Fibroblast of lung (primary cell): ENCODE measurements around the gene DAPK3. TPM values are rescaled to one million over a fixed set of nuclear protein-coding genes. Genes with fewer than 3 reads are reported as not detected.
"Not testable (repeated sequence)": the region's sequence is repeated elsewhere in the genome, so short reads cannot be mapped to it uniquely, and the experiment has no call there.

ENCODE experiments used
- DNase-seq, 2 donors: peaks; one replicate each; pipeline versions ENCODE4 v3.0.0 to v3.0.0-alpha.2; 2010; ENCODE audit warnings: low read depth in 2 of 2
- H2AFZ ChIP-seq: 2 replicates; pipeline ENCODE4 v1.5.1; 2012; ENCODE audit warnings: low read length, control low read depth, inconsistent platforms
- H3K27ac ChIP-seq: 2 replicates; pipeline ENCODE4 v1.5.1; 2011; ENCODE audit warnings: low read length, control low read depth; ENCODE audit not compliant: insufficient read depth
- H3K27me3 ChIP-seq: 2 replicates; pipeline ENCODE4 v1.5.1; 2011; ENCODE audit warnings: mild to moderate bottlenecking, low read length; ENCODE audit not compliant: control insufficient read depth, insufficient read depth
- H3K36me3 ChIP-seq: 2 replicates; pipeline ENCODE4 v1.5.1; 2011; ENCODE audit warnings: low read length; ENCODE audit not compliant: control insufficient read depth, insufficient read depth
- H3K4me1 ChIP-seq: 2 replicates; pipeline ENCODE4 v1.5.1; 2011; ENCODE audit warnings: low read length; ENCODE audit not compliant: control insufficient read depth, insufficient read depth; ENCODE audit errors: extremely low read depth
- H3K4me2 ChIP-seq: 2 replicates; pipeline ENCODE4 v1.5.1; 2011; ENCODE audit warnings: low read length, control low read depth; ENCODE audit not compliant: insufficient read depth; ENCODE audit errors: extremely low read depth
- H3K4me3 ChIP-seq, 4 experiments: fragments of 200-600 bp in 1 of 4; sonication (generic) in 1 of 4; replicated peaks in 1 of 4; 2 replicates each; pipeline ENCODE4 v1.5.1; 2011 to 2016; ENCODE audit warnings: low read length in 4 of 4, low read depth in 3 of 4, mild to moderate bottlenecking in 3 of 4, control low read depth in 2 of 4, inconsistent platforms in 1 of 4, mixed read lengths in 1 of 4; ENCODE audit not compliant: insufficient read depth in 1 of 4; ENCODE audit errors: control extremely low read depth in 1 of 4
- H3K79me2 ChIP-seq: 2 replicates; pipeline ENCODE4 v1.5.1; 2012; ENCODE audit warnings: mild to moderate bottlenecking, low read length, inconsistent platforms; ENCODE audit not compliant: control insufficient read depth, insufficient read depth
- H3K9ac ChIP-seq: 2 replicates; pipeline ENCODE4 v1.5.1; 2011; ENCODE audit warnings: mild to moderate bottlenecking, low read length, control low read depth; ENCODE audit not compliant: insufficient read depth
- H3K9me3 ChIP-seq: 2 replicates; pipeline ENCODE4 v1.5.1; 2012; ENCODE audit warnings: low read depth, low read length; ENCODE audit not compliant: control insufficient read depth, insufficient read depth
- H4K20me1 ChIP-seq: 2 replicates; pipeline ENCODE4 v1.5.1; 2011; ENCODE audit warnings: low read length; ENCODE audit not compliant: control insufficient read depth, insufficient read depth; ENCODE audit errors: extremely low read depth
- CTCF ChIP-seq, 2 donors: IDR thresholded peaks in 1 of 2; conservative IDR thresholded peaks in 1 of 2; 1 replicate in 1 of 2; 2 replicates in 1 of 2; pipeline ENCODE4 v1.5.1; 2011 to 2012; ENCODE audit warnings: low read length in 2 of 2, control low read depth in 1 of 2, inconsistent platforms in 1 of 2, low read depth in 1 of 2, mild to moderate bottlenecking in 1 of 2
- EZH2 ChIP-seq: IDR thresholded peaks from 2 replicates; pipeline ENCODE4 v1.5.1; 2012; ENCODE audit warnings: low read length, control low read depth, mild to moderate bottlenecking; ENCODE audit errors: missing control alignments
- polyA plus RNA-seq, 2 donors: library from polyadenylated mRNA; depleted of rRNA in 1 of 2; stranded (reverse) in 1 of 2; unstranded in 1 of 2; fragments of >200 nt; gene quantifications; 2 replicates each; pipeline ENCODE4 v1.2.1, GENCODE V29; 2011 to 2012; ENCODE audit warnings: missing spikeins in 1 of 2
- total RNA-seq: library from RNA; depleted of rRNA; stranded (reverse); fragments of >200 nt; gene quantifications from 2 replicates; pipeline ENCODE4 v1.2.1, GENCODE V29; 2014

Gene DAPK3
- total and polyA plus RNA-seq, 2 donors (not counting 1 experiment from before 2014, with no cell fraction given): 69.8 to 114 TPM

DNA sequence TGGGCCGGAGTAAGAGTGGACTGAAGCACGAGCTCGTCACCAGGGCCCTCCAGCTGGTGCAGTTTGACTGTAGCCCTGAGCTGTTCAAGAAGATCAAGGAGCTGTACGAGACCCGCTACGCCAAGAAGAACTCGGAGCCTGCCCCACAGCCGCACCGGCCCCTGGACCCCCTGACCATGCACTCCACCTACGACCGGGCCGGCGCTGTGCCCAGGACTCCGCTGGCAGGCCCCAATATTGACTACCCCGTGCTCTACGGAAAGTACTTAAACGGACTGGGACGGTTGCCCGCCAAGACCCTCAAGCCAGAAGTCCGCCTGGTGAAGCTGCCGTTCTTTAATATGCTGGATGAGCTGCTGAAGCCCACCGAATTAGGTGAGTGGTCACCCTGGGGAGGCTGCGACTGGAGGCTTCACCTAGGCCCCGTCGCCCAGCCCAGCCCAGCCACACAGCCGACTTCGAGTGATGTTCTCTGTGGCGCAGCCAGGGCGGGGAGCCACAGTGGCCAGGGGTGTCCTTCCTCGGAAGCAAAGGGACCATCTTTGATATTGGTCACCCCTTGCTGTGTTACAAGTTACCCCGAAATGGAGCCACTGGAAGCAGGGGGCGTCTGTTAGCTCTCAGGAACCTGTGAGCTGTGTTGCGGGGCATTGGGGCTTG lies 42.2 kb upstream of the DAPK3 start:
- H3K4me2 ChIP-seq: no peak overlapping the region
- H3K4me3 ChIP-seq: no peak overlapping the region
- no peaks in the 10 kb centered on the region for H3K9me3 ChIP-seq
- H3K27ac ChIP-seq: no peak overlapping the region
- no peak overlapping the region for H2AFZ ChIP-seq
- H3K27me3 ChIP-seq: no peaks in the 10 kb centered on the region
- H3K4me1 ChIP-seq: peaks cover 8% of the 10 kb centered on the region
- H3K9ac ChIP-seq: no peak overlapping the region
- DNase-seq: no peak
- H3K36me3 ChIP-seq: peaks cover 30% of the 10 kb centered on the region
- no peaks in the 10 kb centered on the region for H4K20me1 ChIP-seq
- H3K79me2 ChIP-seq: peaks cover 62% of the 10 kb centered on the region
- TF ChIP-seq CTCF (conservative IDR thresholded peaks at IDR 0.05 in 1 of 2, IDR thresholded peaks at IDR 0.05 in 1 of 2; ENCODE audit: low read depth in 1 of 2, low read length in 2 of 2) (no peak), EZH2 (no peak)

GRCh38 chr19:4012092-4012974 lies 41.4 kb upstream of the DAPK3 start:
- TF ChIP-seq CTCF (conservative IDR thresholded peaks at IDR 0.05 in 1 of 2, IDR thresholded peaks at IDR 0.05 in 1 of 2; ENCODE audit: low read depth in 1 of 2, low read length in 2 of 2): no peak
- no peak for TF ChIP-seq EZH2
- no peaks in the 10 kb centered on the region for H4K20me1 ChIP-seq

DNA sequence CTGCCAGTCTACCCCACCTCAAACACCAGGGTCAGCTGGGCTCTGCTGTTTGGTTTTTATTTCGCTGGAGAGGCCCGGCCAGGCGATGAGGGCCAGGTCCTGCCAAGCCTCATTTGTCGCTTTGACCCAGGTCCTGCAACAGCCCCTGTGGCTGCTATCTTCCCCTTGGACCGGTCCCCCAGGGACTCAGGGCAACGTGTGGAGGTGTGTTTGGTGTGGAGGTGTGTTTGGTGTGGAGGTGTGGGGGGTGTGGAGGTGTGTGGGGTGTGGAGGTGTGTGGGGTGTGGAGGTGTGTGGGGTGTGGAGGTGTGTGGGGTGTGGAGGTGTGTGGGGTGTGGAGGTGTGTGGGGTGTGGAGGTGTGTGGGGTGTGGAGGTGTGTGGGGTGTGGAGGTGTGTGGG lies 40.5 kb upstream of the DAPK3 start:
- not testable (repeated sequence) for H3K4me2 ChIP-seq, H4K20me1 ChIP-seq
- H3K79me2 ChIP-seq: peaks cover 58% of the 10 kb centered on the region

More at GRCh38 chr19:4012092-4012974, 41.4 kb upstream of the DAPK3 start:
- H3K27me3 ChIP-seq: no peaks in the 10 kb centered on the region
- H3K9me3 ChIP-seq: no peaks in the 10 kb centered on the region
- no peak for DNase-seq
- no peak overlapping the region for H3K27ac ChIP-seq
- peaks cover 8% of the 10 kb centered on the region for H3K4me1 ChIP-seq
- H3K4me2 ChIP-seq: no peak overlapping the region
- H3K36me3 ChIP-seq: peaks cover 30% of the 10 kb centered on the region
- H2AFZ ChIP-seq: no peak overlapping the region
- H3K4me3 ChIP-seq: no peak overlapping the region
- H3K9ac ChIP-seq: no peak overlapping the region
- H3K79me2 ChIP-seq: peaks cover 63% of the 10 kb centered on the region

More for the DNA sequence above, 40.5 kb upstream of the DAPK3 start:
- not testable (repeated sequence) for H3K27me3 ChIP-seq, H3K27ac ChIP-seq, H3K4me3 ChIP-seq, H3K9me3 ChIP-seq, DNase-seq, H3K4me1 ChIP-seq, H3K9ac ChIP-seq, H2AFZ ChIP-seq
- H3K36me3 ChIP-seq: peaks cover 28% of the 10 kb centered on the region
